Stimulated activated CD8-positive, alpha-beta memory T cell treated with anti-CD3 and anti-CD28 coated beads, Interleukin-4, amount 100 ng/mL, for 1 hour (primary cell): Measurements from ENCODE around the gene SIL1.

Experiments
- DNase-seq, 2 donors: peaks; one replicate each; pipeline ENCODE4 v3.0.0-alpha.2; 2020; ENCODE audit warnings: low read depth in 2 of 2, low spot score in 1 of 2

SIL1 gene

DNA sequence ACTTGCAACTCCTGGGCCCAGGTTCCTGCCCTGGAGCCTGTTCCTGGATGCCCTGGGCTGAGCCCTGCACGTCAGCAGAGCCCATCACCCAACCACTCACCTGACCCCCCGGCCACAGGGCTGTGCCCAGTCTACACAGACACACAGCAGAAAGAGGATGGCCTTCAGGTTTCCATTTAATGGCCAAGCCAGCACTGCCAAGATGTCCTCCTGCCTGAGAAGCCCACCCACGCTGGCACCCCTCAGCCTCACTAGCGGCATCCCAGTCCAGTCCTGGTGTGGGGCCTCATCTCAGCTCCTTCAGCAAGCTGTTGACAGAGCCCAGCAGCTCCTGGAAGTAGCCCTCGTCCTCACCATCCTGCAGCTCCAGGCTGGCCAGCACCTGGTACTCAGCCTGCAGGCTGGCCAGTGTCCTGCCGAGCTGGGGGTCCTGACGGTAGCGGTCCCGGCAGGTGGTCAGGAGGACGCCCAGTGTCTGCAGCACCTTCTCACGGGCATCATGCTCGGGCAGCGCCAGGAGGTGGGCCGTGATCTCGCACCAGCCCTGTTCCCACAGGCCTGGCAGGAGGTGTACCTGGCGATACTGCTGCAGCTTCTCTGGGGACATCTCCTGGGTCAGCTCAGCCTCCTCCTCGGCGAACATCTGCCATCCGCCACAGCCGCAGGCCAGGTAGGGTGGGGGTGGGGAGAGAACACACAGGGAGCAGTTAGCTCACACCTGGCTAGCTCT lies 251.2 kb downstream of the SIL1 start:
- DNase-seq, result no peak

DNA sequence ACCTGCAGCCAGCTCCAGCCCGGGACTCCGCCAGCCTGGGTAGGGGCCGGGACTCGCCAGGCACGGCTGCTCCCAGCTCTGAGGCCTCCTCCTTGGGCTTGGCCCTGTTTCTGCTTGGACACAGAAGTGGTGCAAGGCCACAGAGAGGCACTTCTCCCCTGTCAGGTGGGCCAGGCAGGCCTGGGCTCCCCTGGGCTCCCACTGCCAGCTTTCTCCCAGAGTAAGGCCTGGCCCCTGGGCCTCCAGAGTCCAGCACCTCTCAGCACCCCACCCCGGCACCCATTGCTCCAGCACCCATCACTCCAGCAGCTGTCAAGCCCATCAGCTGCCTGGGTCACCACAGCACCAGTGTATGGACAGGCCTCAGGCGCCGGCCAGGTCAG lies 251.9 kb downstream of the SIL1 start:
- DNase-seq, result no peak

DNA sequence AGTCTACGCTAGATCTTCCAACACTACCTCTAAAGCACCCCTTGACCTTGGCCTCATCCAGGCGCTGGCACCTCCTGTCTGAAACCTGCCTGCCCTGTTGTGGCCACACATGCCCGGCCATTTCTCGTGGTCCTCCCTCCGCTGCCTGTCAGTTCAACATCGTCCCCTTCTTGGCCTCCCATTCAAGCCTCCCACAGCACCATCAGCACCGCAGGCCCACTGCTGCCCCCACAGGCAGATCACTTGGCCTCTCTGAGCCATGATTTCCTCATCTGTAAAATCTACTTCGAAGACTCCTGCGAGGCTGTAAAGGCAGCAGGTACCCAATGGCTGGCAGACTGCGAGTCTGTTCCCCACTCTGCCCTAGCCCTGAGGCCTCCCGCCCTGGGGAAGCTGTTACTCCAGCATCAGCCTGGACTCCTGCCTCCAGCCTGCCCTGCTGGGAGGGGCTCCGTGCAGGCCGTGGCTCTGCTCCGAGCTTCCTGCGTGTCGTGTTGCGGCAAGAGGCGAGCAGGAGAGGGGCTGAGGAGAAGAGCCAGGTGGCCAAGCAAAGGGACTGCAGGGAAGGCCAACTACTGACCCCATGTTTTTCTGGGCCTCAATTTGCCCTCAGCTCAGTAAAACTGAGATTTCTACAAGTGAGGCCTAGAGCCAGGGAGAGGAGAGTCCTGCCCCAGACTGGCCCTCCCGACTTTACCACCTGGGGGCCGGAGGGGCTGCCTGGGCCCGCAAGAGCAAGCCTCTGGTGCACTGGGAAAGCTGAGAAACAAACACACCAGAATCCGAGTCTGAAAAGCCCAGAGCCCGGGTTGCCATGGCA lies 252.5 kb downstream of the SIL1 start:
- no peak for DNase-seq

DNA sequence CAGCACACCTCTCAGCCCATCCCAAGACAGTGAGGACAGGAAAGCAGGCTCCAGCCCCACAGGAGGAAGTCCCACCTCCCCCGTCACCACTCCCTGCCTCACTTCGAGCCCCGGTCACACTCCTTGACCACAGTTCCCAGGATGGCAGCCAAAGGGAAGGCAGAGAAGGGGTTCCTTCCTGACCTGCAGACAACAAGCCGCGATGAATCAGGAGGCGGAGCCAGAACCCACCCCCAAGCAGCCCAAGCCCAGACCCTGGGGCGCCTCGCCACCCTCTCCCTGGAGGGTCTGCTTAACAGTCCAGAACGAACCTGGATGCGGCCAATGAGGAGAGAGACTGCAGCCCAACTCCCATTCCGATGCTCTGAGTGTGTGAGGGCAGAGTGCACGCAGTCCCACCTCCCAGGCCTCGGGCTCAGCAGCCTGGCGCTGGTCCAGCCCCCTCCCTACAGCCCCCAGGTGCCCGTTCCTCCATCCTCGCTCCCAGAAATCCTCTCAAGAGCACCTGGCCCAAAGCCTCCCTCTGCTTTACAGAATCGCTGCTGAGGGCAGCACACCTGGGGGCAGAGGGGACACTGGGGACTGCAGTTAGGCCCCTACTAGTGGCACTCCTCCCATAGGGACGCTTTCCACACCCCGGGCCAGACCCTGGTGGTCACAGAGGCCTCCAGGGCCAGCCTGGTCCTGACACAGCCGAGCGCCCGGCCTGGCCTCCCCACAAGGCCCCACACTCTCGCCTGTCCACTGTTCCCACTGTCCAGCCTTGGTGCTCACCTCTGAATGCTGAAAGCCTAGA lies 253.4 kb downstream of the SIL1 start:
- no peak for DNase-seq

DNA sequence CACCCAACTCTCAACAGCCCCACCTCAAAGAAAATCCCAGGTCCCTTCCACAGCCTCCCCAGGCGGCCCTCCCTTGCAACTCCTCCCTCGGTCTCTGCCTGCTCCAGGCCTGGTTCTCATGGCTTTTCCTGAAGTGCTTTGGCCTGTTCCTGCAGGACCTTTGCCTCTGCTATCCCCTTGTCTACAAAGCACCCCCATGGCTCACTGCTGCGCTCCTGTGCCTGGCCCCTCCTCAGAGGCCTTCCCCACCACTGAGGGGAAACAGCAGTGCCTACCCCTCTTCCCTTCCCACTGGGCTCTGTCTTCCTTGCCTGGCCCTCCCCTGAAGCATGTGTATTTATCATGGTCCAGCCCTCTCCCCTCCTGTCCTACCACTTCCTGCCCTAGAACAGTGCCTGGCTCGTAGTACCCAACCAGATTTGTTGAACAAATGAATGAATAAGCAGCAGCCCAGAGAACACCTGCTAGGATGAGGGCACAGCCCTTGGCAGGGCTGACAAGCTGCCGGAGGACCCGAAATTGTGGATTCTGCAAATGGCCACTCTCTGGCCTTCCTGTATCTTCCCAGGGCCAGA lies 254.5 kb downstream of the SIL1 start:
- no peak for DNase-seq

DNA sequence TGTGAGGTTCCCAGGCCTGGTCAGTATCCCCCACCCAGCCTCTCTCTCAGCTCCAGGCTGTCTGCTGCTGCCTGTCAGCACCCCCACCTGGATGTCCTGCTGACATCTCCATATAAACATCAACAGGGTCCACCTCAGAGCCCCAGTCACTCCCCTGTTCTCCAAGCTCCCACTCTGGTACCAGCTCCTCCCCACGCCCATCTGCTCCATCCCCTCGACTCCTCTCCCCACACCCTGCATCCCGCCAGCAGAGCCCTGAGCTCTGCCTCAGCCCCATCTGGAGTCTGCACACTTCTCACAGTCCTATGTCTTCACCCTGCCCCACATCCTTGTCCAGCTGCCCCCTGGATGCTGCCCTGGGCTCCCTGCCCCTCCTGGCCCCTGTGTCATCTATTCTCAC lies 255.3 kb downstream of the SIL1 start:
- no peak for DNase-seq

DNA sequence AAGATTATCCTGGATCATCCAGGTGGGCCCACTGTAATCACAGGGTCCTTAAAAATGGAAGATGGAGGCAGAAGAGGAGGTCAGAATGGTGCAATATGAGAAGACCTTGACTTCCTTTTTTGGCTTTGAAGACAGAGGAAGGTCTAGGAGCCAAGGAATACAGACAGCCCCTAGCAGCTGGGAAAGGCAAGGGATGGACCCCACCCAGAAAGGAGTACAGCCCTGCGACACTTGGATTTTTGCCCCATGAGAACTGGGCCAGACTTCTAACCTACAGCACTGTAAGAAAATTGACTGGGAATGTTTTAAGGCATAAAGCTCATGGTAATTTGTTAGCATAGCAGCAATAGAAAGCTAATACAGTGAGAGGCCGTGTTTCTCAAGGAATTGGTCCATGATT lies 256.1 kb downstream of the SIL1 start:
- DNase-seq, result no peak

DNA sequence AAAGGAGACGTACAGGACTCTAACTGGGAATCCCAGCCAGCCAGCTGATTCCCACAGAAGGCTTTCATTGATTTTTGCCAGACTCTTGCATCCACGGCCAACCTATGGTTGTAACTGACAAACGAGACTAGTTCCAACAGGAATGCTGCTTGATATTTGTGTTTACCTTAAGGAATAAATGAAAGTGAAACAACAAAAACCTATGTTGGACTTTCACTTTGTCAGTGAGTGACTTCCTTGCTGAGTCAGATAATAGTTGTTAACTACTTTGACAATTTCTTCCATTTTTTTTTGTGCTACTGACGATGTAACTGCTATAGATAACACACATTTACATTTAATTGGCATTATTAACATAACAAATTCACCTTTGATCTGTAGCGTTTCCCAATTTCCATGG lies 259.6 kb downstream of the SIL1 start:
- no peak for DNase-seq

DNA sequence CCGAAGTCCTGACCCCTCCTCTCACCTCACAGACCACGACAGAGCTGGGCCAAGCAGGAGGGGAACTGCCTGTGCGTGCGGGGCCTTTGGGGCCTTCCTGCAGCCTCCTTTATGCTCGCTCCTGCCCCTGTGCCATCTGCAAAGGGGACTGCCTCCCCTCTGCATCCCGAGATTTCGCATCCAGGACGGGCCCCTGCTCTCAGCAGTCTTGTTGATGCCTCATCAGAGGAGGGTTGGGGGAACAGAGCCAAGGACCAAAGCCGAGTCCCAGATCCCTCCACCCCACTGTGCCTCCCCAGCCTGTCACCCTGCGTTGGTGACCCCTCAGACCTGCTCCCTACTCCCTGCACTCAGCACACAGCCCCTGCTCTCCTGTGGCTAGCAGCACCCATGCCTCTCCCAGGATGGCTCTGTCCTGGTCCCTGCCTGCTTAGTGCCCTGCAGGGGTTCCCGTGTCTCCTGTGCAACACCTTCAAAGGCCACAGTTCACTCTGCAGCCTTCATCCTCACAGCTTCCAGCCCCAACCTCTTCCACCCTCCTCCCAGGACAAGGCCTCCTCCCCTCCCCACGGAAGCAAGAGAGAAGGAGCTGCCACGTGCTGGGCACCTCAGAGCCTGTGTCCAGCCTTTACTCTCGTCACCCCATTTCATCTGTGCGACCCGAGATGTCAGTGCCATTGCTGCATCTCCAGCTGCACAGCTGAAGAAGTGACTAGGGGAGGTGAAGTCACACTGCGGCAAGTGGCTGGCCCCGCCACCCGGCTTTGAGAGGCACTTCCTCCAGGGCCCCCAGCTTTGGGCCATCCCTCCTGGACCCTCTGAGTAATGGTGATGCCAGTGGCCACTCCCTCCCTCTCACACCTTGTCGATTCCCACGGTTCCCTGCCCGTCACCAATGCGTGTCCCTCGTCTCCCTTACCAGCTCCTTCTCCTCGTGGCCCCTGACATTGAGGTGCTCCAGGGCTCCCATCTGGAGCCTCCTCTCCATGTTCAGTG lies 260.5 kb downstream of the SIL1 start:
- DNase-seq, result no peak

DNA sequence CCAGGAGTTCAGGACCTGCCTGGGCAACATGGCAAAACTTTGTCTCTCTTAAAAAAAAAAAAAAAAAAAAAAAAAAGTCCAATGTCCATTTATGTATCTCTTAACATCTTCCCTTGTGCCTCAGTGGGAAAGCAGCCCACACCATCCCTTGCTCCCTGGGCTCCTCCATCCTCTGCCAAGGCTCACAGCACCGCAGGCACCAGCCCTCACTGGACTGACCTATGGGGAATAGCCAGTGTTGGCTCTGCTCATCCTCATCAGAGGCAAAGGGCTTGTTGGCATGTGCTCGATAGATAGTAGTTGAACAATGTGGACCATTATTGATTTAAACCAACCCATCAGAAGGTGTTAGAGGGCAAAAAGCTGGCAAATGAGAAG lies 261.2 kb downstream of the SIL1 start:
- DNase-seq, result no peak

DNA sequence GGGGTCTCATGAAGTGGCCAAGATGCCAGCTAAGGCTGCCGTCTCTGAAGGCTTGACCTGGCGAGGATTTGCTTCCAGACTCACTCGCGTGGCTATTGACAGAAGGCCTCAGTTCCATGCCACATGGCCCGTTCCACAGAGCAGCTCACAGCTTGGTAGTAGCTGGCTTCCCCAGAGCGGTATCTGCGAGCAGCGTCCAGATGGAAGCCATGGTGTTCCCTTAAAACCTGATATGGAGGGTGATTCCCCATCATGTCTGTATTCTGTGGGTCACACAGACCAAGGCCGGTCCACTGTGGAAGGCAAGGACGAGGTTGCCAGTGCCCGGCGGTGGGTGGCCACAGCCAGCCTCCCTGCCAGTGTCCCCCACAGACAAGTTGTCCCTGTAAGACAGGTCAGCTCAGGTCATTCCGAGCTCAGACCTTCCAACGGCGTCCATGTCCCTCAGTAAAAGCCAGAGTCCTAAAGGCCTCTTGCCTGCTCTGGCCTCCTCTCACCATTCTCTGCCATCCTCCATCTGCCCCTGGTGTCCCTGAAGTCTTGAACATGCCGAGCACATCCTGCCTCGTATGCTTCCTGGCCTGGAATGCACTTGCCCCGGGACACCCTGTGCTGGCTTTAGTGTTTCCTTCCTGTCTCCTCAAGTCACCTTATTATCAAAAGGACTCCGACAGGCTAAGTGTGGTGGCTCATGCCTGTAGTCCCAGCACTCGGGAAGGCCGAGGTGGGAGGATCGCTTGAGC lies 261.8 kb downstream of the SIL1 start:
- no peak for DNase-seq

DNA sequence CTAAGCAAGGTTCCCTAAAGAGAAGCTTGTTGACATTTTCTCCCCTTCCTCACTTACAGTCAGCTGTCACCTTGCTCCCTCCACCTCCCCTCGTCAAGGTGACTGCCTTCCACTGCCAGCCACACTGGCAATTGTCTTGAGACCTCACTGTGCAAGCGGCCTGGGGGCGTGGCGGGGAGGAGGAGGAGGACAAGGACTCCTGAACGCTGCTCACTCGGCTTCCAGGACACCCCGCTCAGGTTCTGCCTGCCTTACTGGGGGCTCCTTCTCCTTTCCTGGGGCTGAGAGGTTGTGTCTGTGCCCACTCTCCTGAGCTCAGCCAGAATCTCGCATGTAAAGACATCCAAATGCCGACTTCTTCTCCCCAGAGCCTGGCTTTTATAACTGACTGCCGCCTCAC lies 262.7 kb downstream of the SIL1 start:
- DNase-seq, result no peak

DNA sequence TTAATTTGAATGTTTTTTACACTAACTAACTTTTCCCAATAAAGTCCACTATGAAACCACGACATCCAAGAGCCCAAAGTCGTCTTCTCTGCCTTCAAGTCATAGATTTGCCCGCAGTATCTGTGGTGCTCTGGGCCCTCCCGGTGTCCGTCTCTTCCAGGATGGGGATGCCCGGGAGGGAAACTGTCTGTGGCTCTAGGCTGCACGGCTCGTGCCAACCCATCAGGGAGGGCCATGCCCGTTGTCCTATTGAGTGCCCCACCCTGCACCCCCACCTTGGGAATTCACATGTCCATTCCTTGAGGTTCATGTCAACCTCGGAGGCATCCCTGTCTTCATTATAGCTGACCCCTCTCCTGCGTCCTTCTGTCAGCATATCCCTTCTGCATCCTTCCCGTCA lies 263.2 kb downstream of the SIL1 start:
- no peak for DNase-seq

DNA sequence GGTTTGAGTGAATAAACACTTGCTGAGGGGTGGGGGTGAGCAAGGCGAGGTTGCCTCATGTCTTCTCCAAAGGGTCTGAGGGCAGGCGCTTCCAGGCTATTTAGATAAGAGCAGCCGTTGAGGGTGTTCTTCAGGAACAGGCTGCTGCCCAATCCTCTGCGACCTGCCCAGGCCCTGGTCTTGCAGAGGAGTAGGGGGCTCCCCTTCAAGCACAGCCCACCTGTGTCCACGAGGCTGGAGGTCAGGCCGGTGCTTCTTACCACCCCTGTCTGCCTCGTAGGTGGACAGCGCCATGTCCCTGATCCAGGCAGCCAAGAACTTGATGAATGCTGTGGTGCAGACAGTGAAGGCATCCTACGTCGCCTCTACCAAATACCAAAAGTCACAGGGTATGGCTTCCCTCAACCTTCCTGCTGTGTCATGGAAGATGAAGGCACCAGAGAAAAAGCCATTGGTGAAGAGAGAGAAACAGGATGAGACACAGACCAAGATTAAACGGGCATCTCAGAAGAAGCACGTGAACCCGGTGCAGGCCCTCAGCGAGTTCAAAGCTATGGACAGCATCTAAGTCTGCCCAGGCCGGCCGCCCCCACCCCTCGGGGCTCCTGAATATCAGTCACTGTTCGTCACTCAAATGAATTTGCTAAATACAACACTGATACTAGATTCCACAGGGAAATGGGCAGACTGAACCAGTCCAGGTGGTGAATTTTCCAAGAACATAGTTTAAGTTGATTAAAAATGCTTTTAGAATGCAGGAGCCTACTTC lies 264.5 kb downstream of the SIL1 start:
- no peak for DNase-seq

DNA sequence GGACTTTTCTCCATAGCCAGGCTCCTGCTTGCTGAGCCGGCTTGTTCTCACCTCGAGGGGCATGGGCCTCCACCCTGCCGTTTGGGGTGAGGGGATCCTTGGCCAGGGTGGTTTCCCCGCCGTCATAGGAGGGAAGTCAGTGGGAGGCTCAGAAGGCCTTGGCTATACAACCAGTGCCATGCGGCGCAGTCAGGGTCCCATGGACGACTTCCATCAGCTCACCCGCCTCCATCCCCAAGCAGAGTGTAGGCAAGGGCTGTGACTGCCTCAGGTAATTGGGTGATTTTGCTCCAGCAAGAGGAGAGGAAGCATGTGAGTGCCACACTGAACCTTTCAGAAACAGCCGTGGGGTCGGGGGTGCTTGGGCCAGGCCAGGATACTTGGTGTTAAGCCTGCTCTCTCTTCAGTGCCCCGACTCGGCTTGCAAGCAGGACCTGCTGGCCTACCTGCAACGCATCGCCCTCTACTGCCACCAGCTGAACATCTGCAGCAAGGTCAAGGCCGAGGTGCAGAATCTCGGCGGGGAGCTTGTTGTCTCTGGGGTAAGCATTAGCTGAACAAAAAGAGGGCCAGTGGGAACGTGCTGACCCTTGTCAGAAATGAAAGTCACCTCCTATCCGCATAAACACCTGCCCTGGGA lies 265.9 kb downstream of the SIL1 start:
- DNase-seq, result no peak

DNA sequence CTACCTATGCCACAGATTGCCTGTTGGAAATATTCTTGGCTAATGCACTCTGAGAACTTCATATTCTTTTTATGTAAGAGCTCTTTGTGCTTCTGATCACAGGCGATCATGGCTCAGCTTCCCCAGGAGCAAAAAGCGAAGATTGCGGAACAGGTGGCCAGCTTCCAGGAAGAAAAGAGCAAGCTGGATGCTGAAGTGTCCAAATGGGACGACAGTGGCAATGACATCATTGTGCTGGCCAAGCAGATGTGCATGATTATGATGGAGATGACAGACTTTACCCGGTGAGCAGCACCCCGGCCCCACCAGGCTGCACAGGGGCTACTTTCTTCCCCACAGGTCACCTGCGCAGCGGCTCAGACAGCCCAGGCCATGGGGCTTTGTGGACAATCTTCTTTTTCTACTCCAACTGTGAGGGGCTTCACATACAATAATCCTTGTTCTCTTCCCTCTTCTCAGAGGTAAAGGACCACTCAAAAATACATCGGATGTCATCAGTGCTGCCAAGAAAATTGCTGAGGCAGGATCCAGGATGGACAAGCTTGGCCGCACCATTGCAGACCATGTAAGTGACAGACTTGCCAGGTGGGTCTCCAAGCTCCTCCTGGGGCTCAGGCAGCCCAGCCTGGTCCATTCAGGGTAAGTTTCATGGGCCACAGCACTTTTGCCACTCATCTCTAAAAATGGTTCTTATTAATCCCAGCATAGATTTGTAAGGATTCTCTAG lies 267.6 kb downstream of the SIL1 start:
- DNase-seq, result no peak

DNA sequence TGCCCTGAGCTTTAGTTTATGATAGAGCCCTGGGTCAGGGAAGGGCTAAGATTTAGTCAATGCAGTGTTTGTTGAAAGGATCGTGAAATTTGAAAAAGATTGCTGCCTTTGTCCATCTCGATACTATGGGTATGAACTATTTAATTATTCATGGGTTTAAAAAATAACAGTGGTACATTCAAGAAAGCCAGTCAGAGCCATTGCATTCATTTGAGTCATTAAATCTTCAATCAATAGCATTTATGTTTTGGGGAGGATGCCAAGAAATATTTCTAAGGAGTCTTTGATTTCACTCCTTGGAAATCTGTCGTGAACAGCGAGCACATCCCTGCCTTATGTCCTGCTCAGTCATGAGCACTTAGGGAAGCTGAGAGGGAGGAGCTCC lies 268.6 kb downstream of the SIL1 start:
- no peak for DNase-seq

DNA sequence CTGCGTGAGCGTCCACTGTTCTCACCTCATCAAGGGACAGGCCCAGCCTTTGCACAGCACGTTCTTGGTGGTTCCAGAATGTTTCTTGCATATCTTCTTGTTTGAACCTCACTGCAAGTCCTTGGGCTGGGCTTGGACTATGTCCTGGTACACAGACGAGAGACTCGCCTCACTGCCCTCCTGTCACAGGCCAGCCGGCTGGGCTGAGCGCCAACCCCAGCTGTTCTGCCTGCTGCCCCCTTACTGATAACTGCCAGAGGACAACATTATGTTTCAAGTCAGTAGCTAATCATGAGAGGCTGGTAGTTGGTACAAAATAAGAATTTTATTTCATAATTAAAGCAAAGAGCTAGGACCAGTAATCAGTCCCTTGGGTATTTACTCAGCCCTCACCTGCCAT lies 270.2 kb downstream of the SIL1 start:
- DNase-seq, result no peak
